GM21360 (cell line): ENCODE data around the gene ZNF132.
"Not testable (repeated sequence)": the region's sequence is repeated elsewhere in the genome, so short reads cannot be mapped to it uniquely, and the experiment has no call there.

Experiments used
- ATAC-seq: cut with Tn5 transposase; IDR thresholded peaks from one replicate; pipeline ENCODE4 v1.9.1; 2021; ENCODE audit warnings: mild to moderate bottlenecking, moderate library complexity; ENCODE audit not compliant: unreplicated experiment

ZNF132 gene

DNA sequence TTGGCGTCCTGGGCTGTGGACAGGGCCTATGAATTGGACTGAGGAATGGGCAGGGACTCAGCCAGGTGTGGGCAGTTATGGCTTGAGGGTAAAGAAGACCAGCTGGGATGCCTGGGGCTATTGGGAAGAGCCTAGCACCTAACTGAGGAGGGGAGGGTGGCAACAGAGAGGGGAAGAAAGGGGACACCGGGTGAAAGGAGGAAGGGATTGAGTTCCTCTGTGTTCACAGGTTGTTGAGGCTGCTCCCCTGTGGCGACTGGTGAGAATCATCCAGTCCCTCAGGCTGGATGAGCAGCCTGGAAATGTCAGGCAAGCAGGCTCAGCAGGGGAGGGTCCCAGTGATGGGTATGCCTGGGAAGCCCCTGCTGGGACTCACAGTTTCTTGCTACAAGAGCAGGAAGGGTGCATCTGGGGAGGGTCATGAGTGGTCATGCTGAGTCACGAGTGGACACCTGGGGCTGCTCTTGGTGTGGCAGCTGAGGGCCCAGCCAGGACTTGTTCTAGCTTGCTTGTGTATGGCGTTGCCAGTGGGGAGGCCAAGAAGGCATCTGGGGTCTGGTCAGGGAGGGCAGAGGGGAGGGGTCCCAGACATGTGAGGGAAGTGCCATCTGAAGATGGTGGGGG, 28.4 kb upstream of the ZNF132 start:
- ATAC-seq = no peak

DNA sequence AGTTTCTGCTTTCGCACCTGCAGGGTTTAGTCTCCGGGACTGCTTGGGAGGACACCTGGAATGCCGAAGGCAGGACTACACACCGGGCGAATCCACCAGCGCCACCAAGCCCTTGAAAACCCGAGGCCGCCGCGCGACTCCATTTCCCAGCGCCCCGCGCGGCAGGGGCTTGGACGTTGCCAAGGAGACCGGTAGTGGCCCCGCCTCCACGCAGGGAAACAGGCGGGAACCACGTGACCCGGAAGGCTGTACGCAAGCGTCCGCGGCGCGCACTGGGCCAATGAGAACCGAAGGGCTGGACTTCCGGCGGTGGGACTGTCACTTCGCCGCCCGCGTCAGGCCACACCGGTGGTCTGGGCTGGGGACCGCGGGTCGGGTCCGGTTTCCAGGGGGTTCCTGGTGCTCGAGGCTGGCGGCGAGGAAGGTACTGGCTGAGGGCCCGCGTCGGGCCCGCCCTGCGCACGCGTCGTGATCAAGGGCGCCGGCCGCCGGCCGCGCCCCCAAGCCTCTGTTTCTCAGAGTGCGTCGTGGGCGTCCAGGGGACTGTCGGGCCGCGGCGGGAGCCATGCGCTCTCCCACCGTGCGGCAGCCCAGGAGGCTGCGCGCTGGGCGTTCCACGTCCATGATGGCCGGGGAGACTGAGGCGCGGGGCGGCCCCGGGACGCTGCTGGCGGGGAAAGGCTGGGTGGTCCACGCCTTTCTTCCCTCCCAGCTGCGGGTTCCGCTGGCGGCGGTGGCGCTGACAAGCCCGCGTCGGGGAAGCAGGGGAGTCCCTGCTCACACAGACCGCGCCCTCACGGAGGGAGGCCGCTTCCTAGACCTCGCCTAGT, 27.0 kb upstream of the ZNF132 start, which contains the start of gene ZNF324:
Gene ZNF324 (plus strand): TSS at position 321 of the 830 bp plus-strand sequence. CDS start 2,106 bp downstream, outside the sequence.
- ATAC-seq = peak; percentile 80

DNA sequence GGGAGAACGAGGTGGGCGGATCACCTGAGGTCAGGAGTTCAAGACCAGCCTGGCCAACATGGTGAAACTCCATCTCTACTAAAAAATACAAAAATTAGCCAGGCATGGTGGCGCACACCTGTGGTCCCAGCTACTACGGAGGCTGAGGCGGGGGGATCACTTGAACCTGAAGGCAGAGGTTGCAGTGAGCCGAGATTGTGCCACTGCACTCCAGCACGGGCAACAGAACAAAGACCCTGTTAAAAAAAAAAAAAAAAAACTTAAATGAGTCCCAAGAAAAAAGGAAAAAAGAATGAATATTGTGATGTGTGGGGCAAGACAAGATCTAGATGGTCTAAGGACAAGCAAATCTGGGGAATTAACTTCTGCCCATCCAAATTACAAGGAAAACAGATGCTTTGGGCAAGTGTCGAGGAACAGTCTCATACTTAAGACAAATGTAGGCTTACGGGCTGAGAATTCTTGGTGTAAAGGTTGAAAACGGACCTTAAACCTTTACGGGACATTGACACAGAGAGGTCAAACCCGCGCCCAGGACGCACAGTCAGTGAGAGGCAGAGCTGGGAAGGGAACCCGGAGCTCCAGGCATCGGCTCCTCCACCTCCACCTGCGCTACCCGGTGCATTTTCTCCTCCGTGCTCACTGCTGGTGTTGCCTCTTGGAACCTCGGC, 26.3 kb upstream of the ZNF132 start:
- no peak for ATAC-seq

DNA sequence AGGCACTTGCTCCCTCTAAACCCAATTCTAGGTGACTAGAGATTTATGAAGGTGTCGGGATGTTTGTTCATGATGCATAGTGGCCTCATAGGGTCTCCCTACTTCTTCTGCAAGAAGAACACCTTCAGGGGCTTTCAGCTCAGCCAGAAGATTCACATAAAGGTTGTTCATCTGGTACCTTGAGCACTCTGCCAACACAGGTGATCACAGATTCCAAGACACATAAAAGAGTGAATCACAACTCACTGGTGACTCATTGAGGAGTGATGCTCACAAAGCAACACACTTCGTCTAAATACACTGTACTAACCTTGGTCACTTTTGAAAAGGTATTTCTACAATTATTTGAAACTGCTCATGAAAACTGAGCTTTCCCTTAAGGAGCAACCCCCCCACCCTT, 20.1 kb upstream of the ZNF132 start:
- ATAC-seq = no peak

DNA sequence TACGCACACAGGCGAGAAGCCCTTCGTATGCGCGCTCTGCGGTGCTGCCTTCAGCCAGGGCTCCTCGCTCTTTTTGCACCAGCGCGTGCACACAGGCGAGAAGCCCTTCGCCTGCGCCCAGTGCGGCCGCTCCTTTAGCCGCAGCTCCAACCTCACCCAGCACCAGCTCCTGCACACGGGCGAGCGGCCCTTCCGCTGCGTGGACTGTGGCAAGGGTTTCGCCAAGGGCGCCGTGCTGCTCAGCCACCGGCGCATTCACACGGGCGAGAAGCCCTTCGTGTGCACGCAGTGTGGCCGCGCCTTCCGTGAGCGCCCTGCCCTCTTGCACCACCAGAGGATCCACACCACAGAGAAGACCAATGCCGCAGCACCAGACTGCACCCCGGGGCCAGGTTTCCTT, 16.2 kb upstream of the ZNF132 start:
- no peak for ATAC-seq

DNA sequence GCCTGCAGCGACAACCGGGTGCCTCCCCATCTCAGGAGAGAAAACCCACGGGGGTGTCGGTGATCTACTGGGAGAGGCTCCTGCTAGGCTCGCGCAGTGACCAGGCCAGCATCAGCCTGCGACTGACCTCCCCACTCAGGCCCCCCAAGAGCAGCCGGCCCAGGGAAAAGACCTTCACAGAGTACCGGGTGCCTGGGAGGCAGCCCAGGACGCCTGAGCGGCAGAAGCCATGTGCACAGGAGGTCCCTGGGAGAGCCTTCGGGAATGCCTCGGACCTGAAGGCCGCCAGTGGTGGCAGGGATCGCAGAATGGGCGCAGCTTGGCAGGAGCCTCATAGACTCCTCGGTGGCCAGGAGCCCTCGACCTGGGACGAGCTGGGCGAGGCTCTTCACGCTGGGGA, 15.4 kb upstream of the ZNF132 start:
- ATAC-seq = no peak

DNA sequence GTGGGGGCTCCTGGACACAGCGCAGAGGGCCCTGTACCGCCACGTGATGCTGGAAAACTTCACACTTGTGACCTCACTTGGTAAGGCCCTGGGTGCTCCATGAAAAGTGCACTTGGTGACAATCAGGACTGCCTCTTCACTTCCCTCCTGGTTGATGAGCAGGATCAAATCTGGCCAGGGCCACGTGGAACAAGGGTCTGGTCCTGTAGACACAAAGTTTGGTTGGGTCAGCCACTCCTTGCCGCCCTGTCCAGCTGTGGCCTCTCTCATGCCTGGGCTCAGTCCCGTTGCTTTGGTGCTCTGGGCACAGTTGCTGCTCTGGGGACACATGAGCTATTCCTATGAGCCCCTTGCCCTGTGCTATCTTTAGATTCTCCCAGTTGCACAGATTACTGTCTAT, 13.8 kb upstream of the ZNF132 start:
- no peak for ATAC-seq

DNA sequence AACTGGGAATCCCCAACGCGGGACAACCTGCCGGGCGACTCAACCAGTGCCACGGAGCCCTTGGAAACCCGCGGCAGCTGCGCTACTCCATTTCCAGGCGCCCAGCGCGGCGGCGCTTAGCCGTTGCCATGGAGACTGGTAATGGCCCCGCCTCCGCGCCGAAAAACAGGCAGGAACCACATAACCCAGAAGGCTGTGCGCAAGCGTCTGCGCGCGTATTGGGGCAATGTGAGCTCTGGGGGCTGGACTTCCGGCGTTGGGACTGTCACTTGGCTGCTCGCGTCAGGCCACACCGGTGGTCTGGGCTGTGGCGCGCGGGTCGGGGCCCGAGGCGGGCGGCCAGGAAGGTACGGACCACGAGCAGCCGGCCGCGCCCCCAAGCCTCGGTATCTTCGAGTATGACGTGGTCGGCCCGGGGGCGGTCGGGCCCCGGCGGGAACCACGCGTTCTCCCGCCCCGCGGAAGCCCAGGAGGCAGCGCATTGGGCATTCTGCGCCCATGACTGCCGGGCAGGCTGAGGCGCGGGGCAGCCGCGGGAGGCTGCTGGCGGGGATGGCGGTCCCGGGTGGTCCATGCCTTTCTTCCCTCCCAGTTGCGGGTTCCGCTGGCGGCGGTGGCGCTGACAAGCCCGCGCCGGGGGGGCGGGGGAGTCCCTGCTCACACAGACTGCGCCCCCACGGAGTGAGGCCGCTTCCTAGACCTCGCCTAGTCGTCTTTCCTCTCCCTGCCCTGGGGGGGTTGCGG, 11.6 kb upstream of the ZNF132 start, which contains the start of gene ZNF324B:
Gene ZNF324B (plus strand): TSS at position 265 of the 744 bp plus-strand sequence. CDS start 2,080 bp downstream, outside the sequence.
- peak; percentile 87 for ATAC-seq

DNA sequence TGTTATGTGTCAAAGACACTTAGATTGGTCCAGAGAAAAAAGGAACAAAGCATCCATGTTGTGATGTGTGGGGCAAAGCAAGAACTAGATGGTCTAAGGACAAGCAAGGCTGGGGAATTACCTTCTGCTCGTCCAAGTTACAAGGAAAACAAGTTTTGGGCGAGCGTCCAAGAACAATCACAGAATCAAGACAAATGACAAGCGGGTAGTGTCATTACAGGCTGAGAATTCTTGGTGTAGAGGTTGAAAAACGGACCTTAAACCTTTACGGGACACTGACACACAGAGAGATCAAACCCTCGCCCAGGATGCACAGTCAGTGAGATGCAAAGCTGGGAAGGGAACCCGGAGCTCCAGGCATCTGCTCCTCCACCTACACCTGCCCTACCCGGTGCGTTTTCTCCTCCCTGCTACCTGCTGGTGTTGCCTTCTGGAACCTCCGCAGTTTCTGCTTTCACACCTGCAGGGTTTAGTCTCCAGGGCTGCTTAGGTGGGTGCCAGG, 11.0 kb upstream of the ZNF132 start:
- ATAC-seq = peak; percentile 7

DNA sequence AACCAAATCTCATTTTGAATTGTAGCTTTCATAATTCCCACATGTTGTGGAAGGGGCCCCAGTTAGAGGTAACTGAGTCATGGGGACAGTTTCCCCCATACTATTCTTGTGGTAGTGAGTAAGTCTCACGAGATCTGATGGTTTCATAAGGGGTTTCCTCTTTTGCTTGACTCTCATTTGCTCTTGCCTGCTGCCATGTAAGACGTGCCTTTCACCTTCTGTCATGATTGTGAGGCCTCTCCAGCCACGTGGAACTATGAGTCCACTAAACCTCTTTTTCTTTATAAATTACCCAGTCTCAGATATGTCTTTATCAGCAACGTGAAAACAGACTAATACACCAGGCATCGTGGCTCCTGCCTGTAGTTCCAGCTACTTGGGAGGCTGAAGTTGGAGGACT, 10.0 kb upstream of the ZNF132 start:
- ATAC-seq = not testable (repeated sequence)

DNA sequence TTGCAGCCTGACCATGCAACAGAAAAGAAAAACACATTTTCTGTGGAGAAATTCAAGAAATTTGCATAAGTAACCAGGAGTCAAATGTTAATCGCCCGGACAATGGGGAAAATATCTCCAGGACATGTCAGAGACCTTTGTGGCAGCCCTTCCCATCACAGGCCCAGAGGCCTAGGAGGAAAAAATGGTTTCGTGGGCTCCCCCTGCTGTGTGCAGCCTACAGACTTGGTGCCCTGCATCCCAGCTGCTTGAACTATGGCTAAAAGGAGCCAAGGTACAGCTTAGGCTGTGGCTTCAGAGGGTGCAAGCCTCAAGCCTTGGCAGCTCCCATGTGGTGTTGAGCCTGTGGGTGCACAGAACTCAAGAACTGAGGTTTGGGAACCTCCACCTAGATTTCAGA, 8.9 kb upstream of the ZNF132 start:
- ATAC-seq = not testable (repeated sequence)

DNA sequence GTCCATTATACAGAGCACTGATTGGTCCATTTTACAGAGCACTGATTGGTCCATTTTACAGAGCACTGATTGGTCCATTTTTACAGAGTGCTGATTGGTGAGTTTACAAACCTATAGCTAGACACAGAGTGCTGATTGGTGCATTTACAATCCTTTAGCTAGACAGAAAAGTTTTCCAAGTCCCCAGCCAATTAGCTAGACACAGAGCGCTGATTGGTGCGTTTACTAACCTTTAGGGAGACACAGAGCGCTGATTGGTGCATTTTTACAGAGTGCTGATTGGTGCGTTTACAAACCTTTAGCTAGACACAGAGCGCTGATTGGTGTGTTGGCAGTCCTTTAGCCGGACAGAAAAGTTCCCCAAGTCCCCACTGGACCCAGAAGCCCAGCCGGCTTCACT, 3.0 kb upstream of the ZNF132 start:
- ATAC-seq = not testable (repeated sequence)

DNA sequence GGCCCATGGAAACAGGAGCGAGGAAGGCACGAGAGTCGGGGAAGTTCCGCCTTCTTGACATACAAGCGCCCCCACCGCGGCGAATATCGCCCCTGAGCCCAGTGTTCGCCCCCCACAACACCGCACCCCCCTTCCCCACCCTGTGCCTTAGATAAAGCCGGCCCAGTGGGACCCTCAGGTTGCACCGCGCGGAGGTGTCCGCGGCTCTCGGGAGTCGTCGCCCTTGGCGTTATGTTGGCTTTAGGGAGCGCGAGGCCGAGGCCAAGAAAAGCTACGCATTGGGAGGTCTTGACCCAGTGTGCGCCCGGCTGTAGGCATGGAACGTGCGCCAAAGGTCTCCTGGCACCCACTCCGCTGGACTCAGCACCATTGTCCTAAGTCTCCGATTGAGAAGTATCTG, 603 bp upstream of the ZNF132 start:
- no peak for ATAC-seq

DNA sequence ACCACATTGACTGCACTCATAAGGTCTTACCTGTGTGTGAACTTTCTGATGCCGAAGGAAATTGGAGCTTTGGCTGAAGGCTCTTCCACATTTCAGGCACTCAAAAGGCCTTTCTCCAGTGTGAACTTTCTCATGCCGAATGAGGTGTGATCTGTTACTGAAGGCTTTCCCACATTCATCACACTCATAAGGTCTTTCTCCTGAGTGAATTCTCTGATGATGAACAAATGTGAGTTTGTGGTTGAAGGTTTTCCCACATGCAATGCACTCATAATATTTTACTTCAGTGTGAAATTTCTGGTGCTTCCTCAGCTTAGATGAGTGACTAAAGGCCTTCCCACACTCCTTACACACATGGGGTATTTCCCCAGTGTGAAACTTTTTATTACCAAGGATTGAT, 5.7 kb downstream of the ZNF132 start:
- ATAC-seq = no peak

DNA sequence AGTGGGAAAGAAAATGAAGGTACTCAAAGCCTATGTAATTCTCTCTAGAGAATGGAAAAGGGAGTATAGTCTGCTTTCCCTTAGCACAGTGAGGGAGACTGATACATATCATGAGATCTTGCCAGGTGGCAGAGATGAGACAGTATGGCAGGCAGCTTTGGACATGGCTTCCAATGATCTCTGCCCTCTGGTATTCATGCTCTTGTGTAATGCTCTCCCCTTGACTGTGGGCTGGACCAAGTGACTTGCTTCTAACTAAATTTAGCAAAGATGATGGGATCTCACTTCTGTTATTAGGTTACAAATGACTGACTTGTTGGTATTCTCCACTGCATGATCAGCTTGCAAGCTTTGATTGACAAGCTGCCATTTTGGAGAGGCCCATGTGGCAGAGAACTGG, 10.2 kb downstream of the ZNF132 start:
- no peak for ATAC-seq

DNA sequence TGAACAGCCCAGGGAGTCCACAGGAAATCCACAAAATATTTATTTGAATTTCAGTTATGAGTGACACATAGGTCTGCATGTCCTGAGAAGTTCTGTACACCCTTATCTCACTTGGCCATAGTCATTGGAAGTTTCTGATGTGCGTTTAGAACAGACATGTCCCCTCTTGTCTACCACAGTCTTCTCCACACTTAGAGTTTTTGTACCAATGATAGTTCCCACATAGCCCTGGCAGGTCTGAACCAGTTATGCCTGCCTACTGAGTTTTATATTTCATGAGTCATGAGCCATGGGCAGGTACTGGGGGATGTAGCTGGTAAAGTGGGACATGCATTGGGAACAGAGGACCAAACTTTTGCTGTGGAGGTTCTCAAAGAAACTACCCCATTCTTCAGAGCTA, 11.3 kb downstream of the ZNF132 start:
- no peak for ATAC-seq

DNA sequence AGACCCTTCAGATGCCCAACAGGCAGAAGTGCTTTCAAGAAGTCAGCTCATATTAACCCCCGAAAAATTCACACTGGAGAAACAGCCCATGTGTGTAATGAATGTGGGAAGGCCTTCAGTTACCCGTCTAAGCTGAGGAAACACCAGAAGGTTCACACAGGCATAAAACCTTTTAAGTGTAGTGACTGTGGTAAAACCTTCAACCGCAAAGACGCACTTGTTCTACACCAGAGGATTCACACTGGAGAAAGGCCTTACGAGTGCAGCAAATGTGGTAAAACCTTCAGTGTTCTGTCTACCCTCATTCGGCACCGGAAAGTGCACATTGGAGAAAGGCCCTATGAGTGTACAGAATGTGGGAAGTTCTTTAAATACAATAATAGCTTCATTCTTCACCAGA, 22.9 kb downstream of the ZNF132 start:
- ATAC-seq = no peak

DNA sequence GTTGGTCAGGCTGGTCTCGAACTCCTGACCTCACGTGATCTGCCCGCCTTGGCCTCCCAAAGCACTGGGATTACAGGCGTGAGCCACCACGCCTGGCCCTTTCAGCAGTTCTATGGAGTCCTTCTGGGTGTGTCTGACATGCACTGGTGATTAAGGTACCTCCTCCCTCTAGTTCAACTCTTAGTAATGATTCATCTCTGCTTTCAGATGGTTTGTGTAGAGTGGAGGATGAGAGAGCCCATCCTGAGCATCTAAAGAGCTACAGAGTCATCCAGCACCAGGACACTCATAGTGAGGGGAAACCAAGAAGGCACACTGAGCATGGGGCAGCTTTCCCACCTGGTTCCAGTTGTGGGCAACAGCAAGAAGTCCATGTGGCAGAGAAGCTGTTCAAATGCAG, 23.3 kb downstream of the ZNF132 start:
- no peak for ATAC-seq

DNA sequence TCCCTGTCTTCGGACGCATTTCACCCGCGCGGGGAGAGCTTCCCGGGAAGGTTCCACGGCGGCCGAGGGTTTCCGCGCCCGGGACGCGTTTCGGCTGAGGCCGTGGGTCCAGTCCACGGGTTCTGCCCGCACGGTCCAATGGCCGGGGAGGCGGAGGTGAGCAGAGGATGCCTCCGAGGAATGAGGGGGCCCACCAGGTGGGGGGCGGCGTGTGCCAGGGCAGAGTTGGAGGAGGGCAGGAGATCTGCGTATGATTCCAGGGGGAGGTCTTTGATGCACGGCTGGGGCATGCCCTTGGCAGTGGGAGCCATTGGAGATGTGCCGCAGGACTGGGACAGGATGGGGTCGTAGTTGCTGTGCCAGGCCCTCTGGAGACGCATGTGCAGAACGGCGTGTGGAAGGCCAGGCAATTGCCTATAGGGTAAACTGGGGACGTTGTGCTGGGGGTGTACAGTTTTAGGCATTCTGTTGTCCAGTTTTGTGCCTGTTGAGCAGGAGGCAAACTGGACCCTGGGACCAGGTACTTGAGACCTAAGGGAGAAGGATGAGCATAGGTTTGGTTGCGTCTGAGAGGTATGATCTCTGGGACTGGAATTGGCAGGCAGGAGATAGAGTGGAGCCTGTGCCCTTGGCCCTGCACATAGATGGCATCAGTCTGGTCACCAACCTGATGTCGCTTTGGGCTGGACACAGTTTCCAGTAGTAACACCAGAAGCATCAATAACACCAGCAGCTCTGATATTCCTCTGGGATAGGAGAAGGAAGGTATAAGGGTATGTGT, 30.8 kb downstream of the ZNF132 start:
- peak; percentile 13 for ATAC-seq
